WTC11 (cell line): Measurements from ENCODE around the gene FBXW9. TPM values are rescaled to one million over a fixed set of nuclear protein-coding genes. Genes with fewer than 3 reads are reported as not detected.

Source experiments
- ATAC-seq: fragments of 200-7000 bp; cut with Tn5 transposase; 2 replicates; pipeline ENCODE4 v1.10.0; 2021; ENCODE audit warnings: mild to moderate bottlenecking, moderate library complexity
- CTCF ChIA-PET: fragments of 300-600 bp; sonication (Branson Sonifier 250); formaldehyde crosslinking; loops from one replicate; lab custom pipeline; 2021; ENCODE audit warnings: antibody characterized with exemption; lab: Charles Lee
- POLR2A ChIA-PET: fragments of 350-600 bp; sonication (Branson Sonifier 250); formaldehyde crosslinking; loops from one replicate; lab custom pipeline; 2021; ENCODE audit warnings: antibody characterized with exemption; lab: Charles Lee
- DNase-seq: peaks from one replicate; pipeline ENCODE4 v3.0.0; 2021; ENCODE audit warnings: low spot score
- H3K27ac Mint-ChIP-seq: 2 replicates; pipeline ENCODE4 v1.8.0; 2021; ENCODE audit warnings: mixed read lengths
- H3K27me3 Mint-ChIP-seq: 2 replicates; pipeline ENCODE4 v1.8.0; 2021; ENCODE audit warnings: low read depth, mild to moderate bottlenecking, moderate library complexity, mixed read lengths
- H3K36me3 Mint-ChIP-seq: 2 replicates; pipeline ENCODE4 v1.8.0; 2021; ENCODE audit warnings: mixed read lengths
- H3K4me1 Mint-ChIP-seq: 2 replicates; pipeline ENCODE4 v1.8.0; 2022; ENCODE audit warnings: mixed read lengths
- H3K4me3 Mint-ChIP-seq: 2 replicates; pipeline ENCODE4 v1.8.0; 2021; ENCODE audit warnings: mild to moderate bottlenecking, moderate library complexity, mixed read lengths
- H3K9me3 Mint-ChIP-seq: 2 replicates; pipeline ENCODE4 v1.8.0; 2021; ENCODE audit warnings: mixed read lengths
- CREB1 ChIP-seq: sonication (generic); formaldehyde crosslinking; IDR thresholded peaks from 2 replicates; pipeline ENCODE4 v1.8.0; 2023; ENCODE audit warnings: mild to moderate bottlenecking, missing genetic modification reagents
- ESRRA ChIP-seq: sonication (generic); formaldehyde crosslinking; IDR thresholded peaks from 2 replicates; pipeline ENCODE4 v1.8.1; 2022; ENCODE audit warnings: mild to moderate bottlenecking, missing genetic modification reagents, borderline replicate concordance
- JAZF1 ChIP-seq: fragments of 250-450 bp; sonication (Bioruptor Pico); IDR thresholded peaks from 2 replicates; pipeline ENCODE4 v1.9.0; 2021; ENCODE audit warnings: moderate library complexity, mild to moderate bottlenecking, inconsistent platforms
- MXD4 ChIP-seq: fragments of 250-450 bp; sonication (Bioruptor Pico); IDR thresholded peaks from 2 replicates; pipeline ENCODE4 v1.8.0; 2021; ENCODE audit warnings: mild to moderate bottlenecking, moderate library complexity, borderline replicate concordance
- MYBL2 ChIP-seq: sonication (generic); formaldehyde crosslinking; IDR thresholded peaks from 2 replicates; pipeline ENCODE4 v1.8.1; 2023; ENCODE audit warnings: mild to moderate bottlenecking, moderate library complexity, missing genetic modification reagents
- OVOL2 ChIP-seq: fragments of 250-450 bp; sonication (Bioruptor Pico); IDR thresholded peaks from 2 replicates; pipeline ENCODE4 v1.9.0; 2021; ENCODE audit warnings: mild to moderate bottlenecking, borderline replicate concordance
- PRRX2 ChIP-seq: fragments of 250-450 bp; sonication (Bioruptor Pico); IDR thresholded peaks from 2 replicates; pipeline ENCODE4 v1.8.0; 2021; ENCODE audit warnings: mild to moderate bottlenecking
- SMAD3 ChIP-seq: sonication (generic); formaldehyde crosslinking; IDR thresholded peaks from 2 replicates; pipeline ENCODE4 v1.8.0; 2022; ENCODE audit warnings: missing genetic modification reagents, mild to moderate bottlenecking, borderline replicate concordance
- TP53 ChIP-seq: sonication (generic); formaldehyde crosslinking; IDR thresholded peaks from 2 replicates; pipeline ENCODE4 v1.8.1; 2023; ENCODE audit warnings: mild to moderate bottlenecking, missing genetic modification reagents
- ZNF396 ChIP-seq: fragments of 250-450 bp; sonication (Bioruptor Pico); IDR thresholded peaks from 2 replicates; pipeline ENCODE4 v1.8.0; 2021; ENCODE audit warnings: mild to moderate bottlenecking, moderate library complexity, borderline replicate concordance
- total RNA-seq: library from RNA; stranded (reverse); gene quantifications from 3 replicates; pipeline ENCODE4 v1.2.3, GENCODE V29; 2021
- TF ChIP-seq, protein P1 (sequence below): fragments of 250-450 bp; sonication (Bioruptor Pico); IDR thresholded peaks from 2 replicates; pipeline ENCODE4 v1.9.0; 2021; ENCODE audit warnings: mild to moderate bottlenecking, borderline replicate concordance
- TF ChIP-seq, protein P2 (sequence below): sonication (generic); formaldehyde crosslinking; IDR thresholded peaks from 2 replicates; pipeline ENCODE4 v1.8.1; 2022; ENCODE audit warnings: low read depth, missing genetic modification reagents, borderline replicate concordance
- TF ChIP-seq, protein P3 (sequence below): sonication (generic); formaldehyde crosslinking; IDR thresholded peaks from 2 replicates; pipeline ENCODE4 v1.8.1; 2023; ENCODE audit warnings: mild to moderate bottlenecking, moderate library complexity, missing genetic modification reagents
- TF ChIP-seq, protein P4 (sequence below): sonication (generic); formaldehyde crosslinking; IDR thresholded peaks from 2 replicates; pipeline ENCODE4 v1.8.1; 2022; ENCODE audit warnings: low read depth, mild to moderate bottlenecking, moderate library complexity, missing genetic modification reagents, borderline replicate concordance

Gene FBXW9
- total RNA-seq, 1 experiment from 2014 or later, result 15.2 TPM

DNA sequence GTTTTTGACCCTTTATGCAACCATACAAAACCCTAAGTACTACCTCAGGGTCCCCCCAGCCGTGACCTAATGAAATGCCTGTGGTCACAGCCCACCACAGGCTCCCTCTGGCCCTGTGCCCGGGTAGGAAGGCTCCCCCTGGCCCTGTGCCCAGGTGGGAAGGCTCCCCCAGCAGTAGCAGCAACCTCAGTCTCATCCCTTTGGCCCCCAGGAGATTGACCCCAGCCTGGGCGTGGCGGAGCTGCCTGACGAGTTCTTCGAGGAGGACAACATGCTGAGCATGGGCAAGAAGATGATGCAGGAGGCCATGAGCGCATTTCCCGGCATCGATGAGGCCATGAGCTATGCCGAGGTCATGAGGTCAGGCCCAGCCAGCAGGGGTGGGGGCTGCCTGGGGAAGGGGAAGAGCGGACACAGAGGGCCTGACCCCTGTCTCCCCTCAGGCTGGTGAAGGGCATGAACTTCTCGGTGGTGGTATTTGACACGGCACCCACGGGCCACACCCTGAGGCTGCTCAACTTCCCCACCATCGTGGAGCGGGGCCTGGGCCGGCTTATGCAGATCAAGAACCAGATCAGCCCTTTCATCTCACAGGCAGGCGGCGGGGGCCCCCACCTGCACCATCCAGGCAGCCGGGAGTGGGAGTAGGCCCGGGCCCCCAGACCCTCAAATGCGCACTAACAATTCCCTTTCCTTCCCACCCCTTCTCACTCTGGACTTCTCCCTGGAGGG is 48.9 kb upstream of the FBXW9 start (continued):
- TF ChIP-seq, protein P1, sequence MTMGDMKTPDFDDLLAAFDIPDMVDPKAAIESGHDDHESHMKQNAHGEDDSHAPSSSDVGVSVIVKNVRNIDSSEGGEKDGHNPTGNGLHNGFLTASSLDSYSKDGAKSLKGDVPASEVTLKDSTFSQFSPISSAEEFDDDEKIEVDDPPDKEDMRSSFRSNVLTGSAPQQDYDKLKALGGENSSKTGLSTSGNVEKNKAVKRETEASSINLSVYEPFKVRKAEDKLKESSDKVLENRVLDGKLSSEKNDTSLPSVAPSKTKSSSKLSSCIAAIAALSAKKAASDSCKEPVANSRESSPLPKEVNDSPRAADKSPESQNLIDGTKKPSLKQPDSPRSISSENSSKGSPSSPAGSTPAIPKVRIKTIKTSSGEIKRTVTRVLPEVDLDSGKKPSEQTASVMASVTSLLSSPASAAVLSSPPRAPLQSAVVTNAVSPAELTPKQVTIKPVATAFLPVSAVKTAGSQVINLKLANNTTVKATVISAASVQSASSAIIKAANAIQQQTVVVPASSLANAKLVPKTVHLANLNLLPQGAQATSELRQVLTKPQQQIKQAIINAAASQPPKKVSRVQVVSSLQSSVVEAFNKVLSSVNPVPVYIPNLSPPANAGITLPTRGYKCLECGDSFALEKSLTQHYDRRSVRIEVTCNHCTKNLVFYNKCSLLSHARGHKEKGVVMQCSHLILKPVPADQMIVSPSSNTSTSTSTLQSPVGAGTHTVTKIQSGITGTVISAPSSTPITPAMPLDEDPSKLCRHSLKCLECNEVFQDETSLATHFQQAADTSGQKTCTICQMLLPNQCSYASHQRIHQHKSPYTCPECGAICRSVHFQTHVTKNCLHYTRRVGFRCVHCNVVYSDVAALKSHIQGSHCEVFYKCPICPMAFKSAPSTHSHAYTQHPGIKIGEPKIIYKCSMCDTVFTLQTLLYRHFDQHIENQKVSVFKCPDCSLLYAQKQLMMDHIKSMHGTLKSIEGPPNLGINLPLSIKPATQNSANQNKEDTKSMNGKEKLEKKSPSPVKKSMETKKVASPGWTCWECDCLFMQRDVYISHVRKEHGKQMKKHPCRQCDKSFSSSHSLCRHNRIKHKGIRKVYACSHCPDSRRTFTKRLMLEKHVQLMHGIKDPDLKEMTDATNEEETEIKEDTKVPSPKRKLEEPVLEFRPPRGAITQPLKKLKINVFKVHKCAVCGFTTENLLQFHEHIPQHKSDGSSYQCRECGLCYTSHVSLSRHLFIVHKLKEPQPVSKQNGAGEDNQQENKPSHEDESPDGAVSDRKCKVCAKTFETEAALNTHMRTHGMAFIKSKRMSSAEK (CRISPR knock-in tag), result no peak
- TF ChIP-seq OVOL2 (CRISPR knock-in tag), result no peak
- TF ChIP-seq JAZF1 (CRISPR knock-in tag), result no peak
- TF ChIP-seq, protein P2, sequence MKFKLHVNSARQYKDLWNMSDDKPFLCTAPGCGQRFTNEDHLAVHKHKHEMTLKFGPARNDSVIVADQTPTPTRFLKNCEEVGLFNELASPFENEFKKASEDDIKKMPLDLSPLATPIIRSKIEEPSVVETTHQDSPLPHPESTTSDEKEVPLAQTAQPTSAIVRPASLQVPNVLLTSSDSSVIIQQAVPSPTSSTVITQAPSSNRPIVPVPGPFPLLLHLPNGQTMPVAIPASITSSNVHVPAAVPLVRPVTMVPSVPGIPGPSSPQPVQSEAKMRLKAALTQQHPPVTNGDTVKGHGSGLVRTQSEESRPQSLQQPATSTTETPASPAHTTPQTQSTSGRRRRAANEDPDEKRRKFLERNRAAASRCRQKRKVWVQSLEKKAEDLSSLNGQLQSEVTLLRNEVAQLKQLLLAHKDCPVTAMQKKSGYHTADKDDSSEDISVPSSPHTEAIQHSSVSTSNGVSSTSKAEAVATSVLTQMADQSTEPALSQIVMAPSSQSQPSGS, result no peak

DNA sequence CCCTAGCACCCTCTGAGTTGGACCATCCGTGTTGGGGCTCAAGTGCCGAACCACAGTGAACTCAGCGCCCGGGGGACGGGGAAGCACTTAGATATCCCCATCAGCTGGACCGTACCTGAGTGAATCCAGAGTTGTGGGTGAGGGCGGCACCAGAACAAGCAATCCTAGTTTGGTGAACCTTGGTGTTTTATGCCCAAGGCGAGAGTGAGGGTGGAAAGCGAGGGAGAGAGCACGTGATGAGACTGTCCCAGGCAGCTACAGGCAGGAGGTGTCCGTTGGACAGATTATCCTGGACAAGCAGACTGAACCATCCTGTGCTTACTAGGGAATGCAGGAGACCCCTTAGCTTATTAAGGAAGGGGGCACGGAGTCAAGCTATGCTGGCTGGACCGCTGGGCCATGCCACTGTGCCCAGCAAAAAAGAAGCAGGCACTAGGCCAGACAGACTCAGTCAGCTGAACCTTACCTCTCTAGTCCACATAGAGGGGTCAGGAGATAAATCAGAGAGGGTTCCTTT is 41.5 kb upstream of the FBXW9 start:
- DNase-seq (no peak), ATAC-seq (no peak)
- H3K4me3 Mint-ChIP-seq, result peak overlapping the region; percentile 100
- POLR2A ChIA-PET, result interaction anchor here (1.3 to 5.3 kb wide), 2 partner anchors 15 to 42 kb away, joined by 4 to 44 read pairs; partner anchors contain the start of genes FBXW9 and TNPO2
- peaks cover 20% of the 10 kb centered on the region for H3K4me1 Mint-ChIP-seq
- no peaks in the 10 kb centered on the region; the same call in 1 of the 2 replicates for H3K27me3 Mint-ChIP-seq
- H3K9me3 Mint-ChIP-seq, result no peaks in the 10 kb centered on the region
- H3K36me3 Mint-ChIP-seq, result peaks cover 19% of the 10 kb centered on the region
- TF ChIP-seq SMAD3 (CRISPR knock-in tag) (no peak), TP53 (CRISPR knock-in tag) (no peak), MYBL2 (CRISPR knock-in tag) (no peak), PRRX2 (CRISPR knock-in tag) (no peak), ESRRA (CRISPR knock-in tag) (no peak), ZNF396 (no peak), CREB1 (CRISPR knock-in tag) (no peak), MXD4 (CRISPR knock-in tag) (no peak)
- TF ChIP-seq, protein P3, sequence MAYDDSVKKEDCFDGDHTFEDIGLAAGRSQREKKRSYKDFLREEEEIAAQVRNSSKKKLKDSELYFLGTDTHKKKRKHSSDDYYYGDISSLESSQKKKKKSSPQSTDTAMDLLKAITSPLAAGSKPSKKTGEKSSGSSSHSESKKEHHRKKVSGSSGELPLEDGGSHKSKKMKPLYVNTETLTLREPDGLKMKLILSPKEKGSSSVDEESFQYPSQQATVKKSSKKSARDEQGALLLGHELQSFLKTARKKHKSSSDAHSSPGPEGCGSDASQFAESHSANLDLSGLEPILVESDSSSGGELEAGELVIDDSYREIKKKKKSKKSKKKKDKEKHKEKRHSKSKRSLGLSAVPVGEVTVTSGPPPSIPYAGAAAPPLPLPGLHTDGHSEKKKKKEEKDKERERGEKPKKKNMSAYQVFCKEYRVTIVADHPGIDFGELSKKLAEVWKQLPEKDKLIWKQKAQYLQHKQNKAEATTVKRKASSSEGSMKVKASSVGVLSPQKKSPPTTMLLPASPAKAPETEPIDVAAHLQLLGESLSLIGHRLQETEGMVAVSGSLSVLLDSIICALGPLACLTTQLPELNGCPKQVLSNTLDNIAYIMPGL, result no peak
- TF ChIP-seq, protein P4, sequence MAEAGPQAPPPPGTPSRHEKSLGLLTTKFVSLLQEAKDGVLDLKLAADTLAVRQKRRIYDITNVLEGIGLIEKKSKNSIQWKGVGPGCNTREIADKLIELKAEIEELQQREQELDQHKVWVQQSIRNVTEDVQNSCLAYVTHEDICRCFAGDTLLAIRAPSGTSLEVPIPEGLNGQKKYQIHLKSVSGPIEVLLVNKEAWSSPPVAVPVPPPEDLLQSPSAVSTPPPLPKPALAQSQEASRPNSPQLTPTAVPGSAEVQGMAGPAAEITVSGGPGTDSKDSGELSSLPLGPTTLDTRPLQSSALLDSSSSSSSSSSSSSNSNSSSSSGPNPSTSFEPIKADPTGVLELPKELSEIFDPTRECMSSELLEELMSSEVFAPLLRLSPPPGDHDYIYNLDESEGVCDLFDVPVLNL (CRISPR knock-in tag), result no peak
- CTCF ChIA-PET, result interaction anchor here (1.7 kb wide), 1 partner anchor 23 kb away, joined by 14 read pairs; no protein-coding TSS in a partner anchor
- H3K27ac Mint-ChIP-seq, result no peak overlapping the region
